Measurements from ENCODE around the gene PARD3B.

The PARD3B gene

GRCh38 chr2:205177546-205177945 is 632.3 kb downstream of the PARD3B start:
- TF ChIP-seq EZH2phosphoT487 (IDR thresholded peaks at IDR 0.05; ENCODE audit: borderline replicate concordance, low read length) (no peak), CTCF (IDR thresholded peaks at IDR 0.05; ENCODE audit: low read depth, low read length, poor library complexity, severe bottlenecking) (no peak)
- Histone ChIP-seq H3K27ac (ENCODE audit: low read depth, low read length) (no peak overlapping the region), H4K20me1 (ENCODE audit: control insufficient read depth, insufficient read depth, low read depth, low read length) (no peaks in the 10 kb centered on the region), H3K36me3 (ENCODE audit: control insufficient read depth, low read length) (no peaks in the 10 kb centered on the region), H3K9me3 (ENCODE audit: control insufficient read depth, insufficient read depth, low read length) (no peaks in the 10 kb centered on the region), H3K4me2 (ENCODE audit: low read length) (no peak overlapping the region), H3K4me1 (ENCODE audit: control insufficient read depth, low read length) (no peaks in the 10 kb centered on the region), H3K4me3 (ENCODE audit: low read length) (no peak overlapping the region), H3K9me2 (replicated peaks; ENCODE audit: control insufficient read depth, low read length) (no peaks in the 10 kb centered on the region), H3K27me3 (ENCODE audit: control insufficient read depth, low read length) (no peaks in the 10 kb centered on the region), H3F3A (ENCODE audit: control insufficient read depth, insufficient read depth) (no peaks in the 10 kb centered on the region), H3K79me2 (ENCODE audit: control insufficient read depth, low read length) (no peaks in the 10 kb centered on the region)

GRCh38 chr2:205180730-205181129 is 635.5 kb downstream of the PARD3B start:
- Histone ChIP-seq H3F3A (ENCODE audit: control insufficient read depth, insufficient read depth) (no peaks in the 10 kb centered on the region), H3K9me2 (replicated peaks; ENCODE audit: control insufficient read depth, low read length) (no peaks in the 10 kb centered on the region), H3K36me3 (ENCODE audit: control insufficient read depth, low read length) (no peaks in the 10 kb centered on the region), H3K4me3 (ENCODE audit: low read length) (no peak overlapping the region), H3K4me2 (ENCODE audit: low read length) (no peak overlapping the region), H3K79me2 (ENCODE audit: control insufficient read depth, low read length) (no peaks in the 10 kb centered on the region), H3K27ac (ENCODE audit: low read depth, low read length) (no peak overlapping the region), H4K20me1 (ENCODE audit: control insufficient read depth, insufficient read depth, low read depth, low read length) (no peaks in the 10 kb centered on the region), H3K27me3 (ENCODE audit: control insufficient read depth, low read length) (no peaks in the 10 kb centered on the region), H3K9me3 (ENCODE audit: control insufficient read depth, insufficient read depth, low read length) (no peaks in the 10 kb centered on the region), H3K4me1 (ENCODE audit: control insufficient read depth, low read length) (no peaks in the 10 kb centered on the region)
- TF ChIP-seq EZH2phosphoT487 (IDR thresholded peaks at IDR 0.05; ENCODE audit: borderline replicate concordance, low read length) (no peak), CTCF (IDR thresholded peaks at IDR 0.05; ENCODE audit: low read depth, low read length, poor library complexity, severe bottlenecking) (no peak)

- Histone ChIP-seq H3K36me3 (ENCODE audit: control insufficient read depth, low read length) (no peaks in the 10 kb centered on the region), H3K79me2 (ENCODE audit: control insufficient read depth, low read length) (no peaks in the 10 kb centered on the region), H3K9me2 (replicated peaks; ENCODE audit: control insufficient read depth, low read length) (no peaks in the 10 kb centered on the region), H4K20me1 (ENCODE audit: control insufficient read depth, insufficient read depth, low read depth, low read length) (no peaks in the 10 kb centered on the region), H3K27me3 (ENCODE audit: control insufficient read depth, low read length) (no peaks in the 10 kb centered on the region), H3K9me3 (ENCODE audit: control insufficient read depth, insufficient read depth, low read length) (no peaks in the 10 kb centered on the region), H3K4me2 (ENCODE audit: low read length) (no peak overlapping the region), H3K4me1 (ENCODE audit: control insufficient read depth, low read length) (no peaks in the 10 kb centered on the region), H3F3A (ENCODE audit: control insufficient read depth, insufficient read depth) (no peaks in the 10 kb centered on the region), H3K4me3 (ENCODE audit: low read length) (no peak overlapping the region), H3K27ac (ENCODE audit: low read depth, low read length) (no peak overlapping the region)
- TF ChIP-seq EZH2phosphoT487 (IDR thresholded peaks at IDR 0.05; ENCODE audit: borderline replicate concordance, low read length): no peak
These were observed 642.5 kb downstream of the PARD3B start for GRCh38 chr2:205187731-205188130.

- Histone ChIP-seq H3F3A (ENCODE audit: control insufficient read depth, insufficient read depth) (no peaks in the 10 kb centered on the region), H3K79me2 (ENCODE audit: control insufficient read depth, low read length) (no peaks in the 10 kb centered on the region), H3K36me3 (ENCODE audit: control insufficient read depth, low read length) (no peaks in the 10 kb centered on the region), H3K9me2 (replicated peaks; ENCODE audit: control insufficient read depth, low read length) (no peaks in the 10 kb centered on the region), H3K4me1 (ENCODE audit: control insufficient read depth, low read length) (no peaks in the 10 kb centered on the region), H4K20me1 (ENCODE audit: control insufficient read depth, insufficient read depth, low read depth, low read length) (no peaks in the 10 kb centered on the region), H3K27ac (ENCODE audit: low read depth, low read length) (no peak overlapping the region), H3K27me3 (ENCODE audit: control insufficient read depth, low read length) (no peaks in the 10 kb centered on the region), H3K4me3 (ENCODE audit: low read length) (no peak overlapping the region), H3K9me3 (ENCODE audit: control insufficient read depth, insufficient read depth, low read length) (no peaks in the 10 kb centered on the region), H3K4me2 (ENCODE audit: low read length) (no peak overlapping the region)
- no peak for TF ChIP-seq CTCF (IDR thresholded peaks at IDR 0.05; ENCODE audit: low read depth, low read length, poor library complexity, severe bottlenecking)
- TF ChIP-seq EZH2phosphoT487 (IDR thresholded peaks at IDR 0.05; ENCODE audit: borderline replicate concordance, low read length): no peak
These were observed 643.2 kb downstream of the PARD3B start for GRCh38 chr2:205188239-205189138.
